Measurements from ENCODE around the gene FRMD4A. TPM values are rescaled to one million over a fixed set of nuclear protein-coding genes. Genes with fewer than 3 reads are reported as not detected.

FRMD4A gene
- total and polyA plus RNA-seq, 7 donors, result 3.0 to 27.8 (median 14.4) TPM

- no peaks in the 10 kb centered on the region for H3K36me3 ChIP-seq
- no peaks in the 10 kb centered on the region for H3K4me1 ChIP-seq
- peaks cover 0 to 3% (median 0%) of the 10 kb centered on the region in 3 donors for H3K27me3 ChIP-seq
- no peaks in the 10 kb centered on the region for H3K9me3 ChIP-seq
- no peak for DNase-seq
- H3K27ac ChIP-seq, result no peak overlapping the region
- 59 to 74% methylated on average over 4 of the region's 4 CpGs for WGBS, 2 donors
- TF ChIP-seq POLR2A (IDR thresholded peaks at IDR 0.05) (no peak), CTCF (IDR thresholded peaks at IDR 0.05) (no peak), EP300 (IDR thresholded peaks at IDR 0.05) (no peak), POLR2AphosphoS5 (IDR thresholded peaks at IDR 0.05) (no peak)
- intact Hi-C loops (cut with DNase I), result no loop called here
- no peak overlapping the region for H3K4me3 ChIP-seq
Measured at GRCh38 chr10:14190702-14191101, 140.0 kb downstream of the FRMD4A start.

GRCh38 chr10:14186245-14186644 lies 144.5 kb downstream of the FRMD4A start:
- TF ChIP-seq CTCF (IDR thresholded peaks at IDR 0.05), result no peak
- TF ChIP-seq POLR2A (IDR thresholded peaks at IDR 0.05), result no peak
- TF ChIP-seq EP300 (IDR thresholded peaks at IDR 0.05), result no peak
- no peak for TF ChIP-seq POLR2AphosphoS5 (IDR thresholded peaks at IDR 0.05)
- 79 to 83% methylated on average over 6 of the region's 6 CpGs for WGBS, 2 donors

GRCh38 chr10:14185316-14186045 lies 145.2 kb downstream of the FRMD4A start:
- no peaks in the 10 kb centered on the region for H3K4me1 ChIP-seq
- no peaks in the 10 kb centered on the region for H3K36me3 ChIP-seq
- intact Hi-C loops (cut with DNase I), result no loop called here
- DNase-seq, result no peak
- H3K4me3 ChIP-seq, result no peak overlapping the region
- H3K27ac ChIP-seq, result no peak overlapping the region
- no peaks in the 10 kb centered on the region for H3K9me3 ChIP-seq
- TF ChIP-seq POLR2AphosphoS5 (IDR thresholded peaks at IDR 0.05) (no peak), CTCF (IDR thresholded peaks at IDR 0.05) (no peak), EP300 (IDR thresholded peaks at IDR 0.05) (no peak), POLR2A (IDR thresholded peaks at IDR 0.05) (no peak)
- 53 to 58% methylated on average over 7 of the region's 7 CpGs for WGBS, 2 donors
- peaks cover 0 to 22% (median 0%) of the 10 kb centered on the region in 3 donors for H3K27me3 ChIP-seq

More at GRCh38 chr10:14186245-14186644, 144.5 kb downstream of the FRMD4A start:
- no peak for DNase-seq
- H3K27me3 ChIP-seq, result peaks cover 0 to 17% (median 0%) of the 10 kb centered on the region in 3 donors
- H3K4me3 ChIP-seq, result no peak overlapping the region
- no peaks in the 10 kb centered on the region for H3K36me3 ChIP-seq
- no peaks in the 10 kb centered on the region for H3K4me1 ChIP-seq
- H3K27ac ChIP-seq, result no peak overlapping the region
- intact Hi-C loops (cut with DNase I), result no loop called here
- no peaks in the 10 kb centered on the region for H3K9me3 ChIP-seq

GRCh38 chr10:14184841-14185315 lies 145.8 kb downstream of the FRMD4A start:
- Histone ChIP-seq H3K4me1 (no peaks in the 10 kb centered on the region), H3K27me3 (peaks cover 0 to 22% (median 0%) of the 10 kb centered on the region in 3 donors), H3K4me3 (no peak overlapping the region), H3K9me3 (no peaks in the 10 kb centered on the region), H3K27ac (no peak overlapping the region), H3K36me3 (no peaks in the 10 kb centered on the region)
- intact Hi-C loops (cut with DNase I), result no loop called here
- 45 to 51% methylated on average over 11 of the region's 11 CpGs for WGBS, 2 donors
- no peak for DNase-seq
- no peak for TF ChIP-seq POLR2AphosphoS5 (IDR thresholded peaks at IDR 0.05)
- TF ChIP-seq POLR2A (IDR thresholded peaks at IDR 0.05), result no peak
- no peak for TF ChIP-seq EP300 (IDR thresholded peaks at IDR 0.05)
- no peak for TF ChIP-seq CTCF (IDR thresholded peaks at IDR 0.05)
